ENCODE data around the gene GOLGA8K.
"Not testable (repeated sequence)": the region's sequence is repeated elsewhere in the genome, so short reads cannot be mapped to it uniquely, and the experiment has no call there.

DNA sequence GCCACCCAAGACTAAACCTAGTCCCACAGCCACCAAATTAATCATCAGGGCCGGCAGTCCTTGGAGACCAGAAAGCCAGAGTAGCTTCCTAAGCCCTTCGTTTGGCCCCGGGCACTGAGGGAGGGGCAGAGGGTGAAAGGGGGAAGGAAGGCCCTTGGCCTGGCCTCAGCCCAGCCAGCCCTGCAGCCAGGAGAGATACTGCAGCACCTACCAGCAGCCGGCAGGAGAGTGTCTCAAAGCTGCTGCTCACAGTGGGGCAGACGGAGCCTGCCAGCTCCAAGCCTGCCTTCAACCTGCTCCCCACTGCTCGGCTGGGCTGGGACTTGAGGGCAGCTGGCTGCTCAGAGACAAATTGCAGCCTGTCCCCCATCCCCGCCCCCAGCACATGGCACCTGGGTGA lies 50.3 kb downstream of the GOLGA8K start:
- not testable (repeated sequence) for TF ChIP-seq CTCF, POLR2AphosphoS5, POLR2A (IDR thresholded peaks at IDR 0.05)

Measured in stomach (tissue), 4 donors.